Natural killer cell (primary cell): ENCODE measurements around the gene SLC29A1. TPM values are rescaled to one million over a fixed set of nuclear protein-coding genes. Genes with fewer than 3 reads are reported as not detected.

ENCODE experiments used
- ATAC-seq, 3 donors: fragments of 150-1000 bp in 2 of 3; fragments of 200-7000 bp in 1 of 3; cut with Tn5 transposase; 1 replicate in 1 of 3; 2 replicates in 2 of 3; pipeline ENCODE4 v1.10.0; 2021; ENCODE audit warnings: mild to moderate bottlenecking in 2 of 3, moderate library complexity in 2 of 3
- DNase-seq, 2 donors: peaks; one replicate each; pipeline versions ENCODE4 v3.0.0 to v3.0.0-alpha.2; 2013 to 2021; ENCODE audit warnings: mixed read lengths in 1 of 2
- H3K27ac ChIP-seq: one replicate; pipeline ENCODE4 v1.5.1; 2013; ENCODE audit warnings: mild to moderate bottlenecking, low read length
- H3K27me3 ChIP-seq: one replicate; pipeline ENCODE4 v1.6.1; 2013; ENCODE audit warnings: low read length; ENCODE audit not compliant: control insufficient read depth, insufficient read depth
- H3K36me3 ChIP-seq: one replicate; pipeline ENCODE4 v1.6.1; 2013; ENCODE audit warnings: low read length; ENCODE audit not compliant: control insufficient read depth, insufficient read depth
- H3K4me1 ChIP-seq: one replicate; pipeline ENCODE4 v1.6.1; 2013; ENCODE audit warnings: low read length; ENCODE audit not compliant: control insufficient read depth, insufficient read depth
- H3K4me3 ChIP-seq: one replicate; pipeline ENCODE4 v1.5.1; 2013; ENCODE audit warnings: low read length
- H3K9me3 ChIP-seq: one replicate; pipeline ENCODE4 v1.6.1; 2013; ENCODE audit warnings: low read length; ENCODE audit not compliant: control insufficient read depth, insufficient read depth
- H3K27ac Mint-ChIP-seq, 2 donors: one replicate each; pipeline ENCODE4 v1.8.0; 2022; ENCODE audit warnings: mild to moderate bottlenecking in 2 of 2, mixed read lengths in 2 of 2, moderate library complexity in 1 of 2
- H3K27me3 Mint-ChIP-seq, 2 donors: one replicate each; pipeline ENCODE4 v1.8.0; 2022; ENCODE audit warnings: low read depth in 2 of 2, mixed read lengths in 2 of 2
- H3K36me3 Mint-ChIP-seq: one replicate; pipeline ENCODE4 v1.8.0; 2022; ENCODE audit warnings: mixed read lengths
- H3K4me1 Mint-ChIP-seq, 2 donors: one replicate each; pipeline ENCODE4 v1.8.0; 2022; ENCODE audit warnings: mixed read lengths in 2 of 2
- H3K4me3 Mint-ChIP-seq: one replicate; pipeline ENCODE4 v1.8.0; 2022; ENCODE audit warnings: mild to moderate bottlenecking, moderate library complexity, mixed read lengths
- H3K9me3 Mint-ChIP-seq, 2 donors: one replicate each; pipeline ENCODE4 v1.8.0; 2022; ENCODE audit warnings: mixed read lengths in 2 of 2
- CTCF ChIP-seq: fragments of 200-600 bp; IDR thresholded peaks from one replicate; pipeline ENCODE4 v1.8.0; 2022; ENCODE audit warnings: antibody characterized with exemption
- WGBS: methylation state at CpG from one replicate; pipeline ENCODE4 v1.1.7; 2013; ENCODE audit warnings: missing lambda C conversion rate; ENCODE audit not compliant: insufficient coverage; 5-methylcytosine and 5-hydroxymethylcytosine counted together
- intact Hi-C: fragments of 100-400 bp; cut with micrococcal nuclease; formaldehyde crosslinking; loops from one replicate; pipeline ENCODE4 v1.14.2; 2022
- total RNA-seq, 4 donors: library from RNA; stranded (reverse); fragments of 120-200 nt in 1 of 4; gene quantifications; one replicate each; pipeline versions ENCODE4 v1.2.3 to v1.2.4, GENCODE V29; 2013 to 2022

SLC29A1 gene
- total RNA-seq, 3 donors from 2014 or later (not counting 1 experiment from before 2014, with no cell fraction given): 2.2 to 5.5 (median 5.2) TPM

- DNase-seq (peak; percentile 61 to 87), ATAC-seq (peak; percentile 62 to 78 (median 64))
- Histone ChIP-seq H3K27ac (no peak overlapping the region), H3K36me3 (no peaks in the 10 kb centered on the region), H3K27me3 (no peaks in the 10 kb centered on the region), H3K9me3 (no peaks in the 10 kb centered on the region), H3K4me1 (peaks cover 33% of the 10 kb centered on the region), H3K4me3 (no peak overlapping the region)
- Mint-ChIP-seq H3K9me3 (no peaks in the 10 kb centered on the region), H3K27me3 (peaks cover 0 to 8% of the 10 kb centered on the region in 2 donors), H3K36me3 (no peaks in the 10 kb centered on the region), H3K4me3 (peak overlapping the region; percentile 37), H3K4me1 (peaks cover 16 to 37% of the 10 kb centered on the region in 2 donors), H3K27ac (peak overlapping the region in 1 of 2 donors; percentile 65)
- intact Hi-C loops: loop anchor here (1.0 to 5.0 kb wide), 2 partner anchors 16 to 49 kb away; no protein-coding TSS in a partner anchor
- 33% methylated on average over 1 of the region's 4 CpGs for WGBS
- peak; percentile 80 for TF ChIP-seq CTCF
Observed at GRCh38 chr6:44221291-44221960, 2.0 kb upstream of the SLC29A1 start.

GRCh38 chr6:44221961-44222335 is 1.4 kb upstream of the SLC29A1 start:
- whole genome bisulfite sequencing: no CpG with 5 or more reads among the region's 2 CpGs
- Histone ChIP-seq H3K4me1 (peaks cover 33% of the 10 kb centered on the region), H3K27me3 (no peaks in the 10 kb centered on the region), H3K9me3 (no peaks in the 10 kb centered on the region), H3K4me3 (no peak overlapping the region), H3K27ac (no peak overlapping the region), H3K36me3 (no peaks in the 10 kb centered on the region)
- TF ChIP-seq CTCF: no peak
- ATAC-seq: no peak
- H3K27me3 Mint-ChIP-seq: peaks cover 0 to 8% of the 10 kb centered on the region in 2 donors
- peak overlapping the region; percentile 10 for H3K4me3 Mint-ChIP-seq
- intact Hi-C loops: loop anchor here (1.0 to 5.0 kb wide), 2 partner anchors 15 to 50 kb away; no protein-coding TSS in a partner anchor
- no peaks in the 10 kb centered on the region for H3K9me3 Mint-ChIP-seq
- H3K4me1 Mint-ChIP-seq: peaks cover 16 to 37% of the 10 kb centered on the region in 2 donors
- peak overlapping the region in 1 of 2 donors; percentile 65 for H3K27ac Mint-ChIP-seq
- no peaks in the 10 kb centered on the region for H3K36me3 Mint-ChIP-seq
- DNase-seq: no peak

- 23% methylated on average over 23 of the region's 26 CpGs for WGBS
- Mint-ChIP-seq H3K4me3 (peak overlapping the region; percentile 78), H3K9me3 (no peaks in the 10 kb centered on the region), H3K27me3 (peaks cover 0 to 6% of the 10 kb centered on the region in 2 donors), H3K27ac (peak overlapping the region in 1 of 2 donors; percentile 81), H3K4me1 (peaks cover 16 to 37% of the 10 kb centered on the region in 2 donors), H3K36me3 (no peaks in the 10 kb centered on the region)
- Histone ChIP-seq H3K9me3 (no peaks in the 10 kb centered on the region), H3K4me1 (peaks cover 33% of the 10 kb centered on the region), H3K36me3 (no peaks in the 10 kb centered on the region), H3K4me3 (peak overlapping the region; percentile 38), H3K27me3 (no peaks in the 10 kb centered on the region), H3K27ac (no peak overlapping the region)
- ATAC-seq (no peak), DNase-seq (no peak)
- no peak for TF ChIP-seq CTCF
- intact Hi-C loops: loop anchor here (1.0 to 5.0 kb wide), 2 partner anchors 35 to 50 kb away; partner anchors contain the start of gene SLC35B2
Observed at GRCh38 chr6:44222486-44223318, 693 bp upstream of the SLC29A1 start.
